SK-N-SH treated with all-trans-retinoic acid at 6 μM for 48 hours (cell line): ENCODE measurements around the gene ZNF470.

Experiments used
- ATAC-seq: fragments of 200-7000 bp; cut with Tn5 transposase; 3 replicates; pipeline ENCODE4 v1.9.1; 2020; ENCODE audit warnings: mild to moderate bottlenecking, moderate library complexity
- ARNTL ChIP-seq: fragments of 450-650 bp; formaldehyde crosslinking; IDR thresholded peaks from 2 replicates; pipeline ENCODE4 v1.5.0; 2020; ENCODE audit warnings: low read depth, mild to moderate bottlenecking, moderate library complexity, borderline replicate concordance
- BACH2 ChIP-seq: fragments of 250-450 bp; sonication (Bioruptor Pico); IDR thresholded peaks from 2 replicates; pipeline ENCODE4 v1.9.0; 2021; ENCODE audit warnings: mild to moderate bottlenecking, borderline replicate concordance
- CREB5 ChIP-seq: fragments of 250-450 bp; sonication (Bioruptor Pico); IDR thresholded peaks from 2 replicates; pipeline ENCODE4 v1.5.1; 2020; ENCODE audit warnings: low read depth, mild to moderate bottlenecking, moderate library complexity
- CSDC2 ChIP-seq: fragments of 250-450 bp; sonication (Bioruptor Pico); IDR thresholded peaks from 2 replicates; pipeline ENCODE4 v1.5.0; 2020; ENCODE audit warnings: mild to moderate bottlenecking, moderate library complexity
- CSRNP3 ChIP-seq: fragments of 250-450 bp; sonication (Bioruptor Pico); IDR thresholded peaks from 2 replicates; pipeline ENCODE4 v1.5.1; 2021; ENCODE audit warnings: mild to moderate bottlenecking, moderate library complexity
- ESRRG ChIP-seq: fragments of 250-450 bp; sonication (Bioruptor Pico); IDR thresholded peaks from 2 replicates; pipeline ENCODE4 v1.6.1; 2021; ENCODE audit warnings: mild to moderate bottlenecking
- GLIS3 ChIP-seq: fragments of 250-450 bp; sonication (Bioruptor Pico); IDR thresholded peaks from 2 replicates; pipeline ENCODE4 v1.5.0; 2020; ENCODE audit warnings: mild to moderate bottlenecking, moderate library complexity
- ISL1 ChIP-seq: fragments of 250-450 bp; sonication (Bioruptor Pico); IDR thresholded peaks from 2 replicates; pipeline ENCODE4 v2.1.2; 2022; ENCODE audit warnings: mild to moderate bottlenecking, moderate library complexity
- OSR1 ChIP-seq: fragments of 250-450 bp; sonication (Bioruptor Pico); IDR thresholded peaks from 2 replicates; pipeline ENCODE4 v1.8.0; 2022; ENCODE audit warnings: moderate library complexity, mild to moderate bottlenecking, inconsistent platforms
- POU6F1 ChIP-seq: fragments of 250-450 bp; sonication (Bioruptor Pico); IDR thresholded peaks from 2 replicates; pipeline ENCODE4 v1.8.0; 2021; ENCODE audit warnings: low read depth, mild to moderate bottlenecking, moderate library complexity, borderline replicate concordance
- RARB ChIP-seq: fragments of 250-450 bp; sonication (Bioruptor Pico); IDR thresholded peaks from 2 replicates; pipeline ENCODE4 v1.8.0; 2021; ENCODE audit warnings: mild to moderate bottlenecking, moderate library complexity
- SNAI2 ChIP-seq: fragments of 250-450 bp; sonication (Bioruptor Pico); IDR thresholded peaks from 2 replicates; pipeline ENCODE4 v1.5.0; 2020; ENCODE audit warnings: mild to moderate bottlenecking, moderate library complexity
- TCF4 ChIP-seq: fragments of 250-450 bp; sonication (Bioruptor Pico); IDR thresholded peaks from 2 replicates; pipeline ENCODE4 v1.8.0; 2021; ENCODE audit warnings: mild to moderate bottlenecking, moderate library complexity, borderline replicate concordance
- TOX ChIP-seq: fragments of 250-450 bp; sonication (Bioruptor Pico); IDR thresholded peaks from 2 replicates; pipeline ENCODE4 v1.8.0; 2021; ENCODE audit warnings: mild to moderate bottlenecking, moderate library complexity, borderline replicate concordance
- TSHZ2 ChIP-seq: fragments of 250-450 bp; sonication (Bioruptor Pico); IDR thresholded peaks from 2 replicates; pipeline ENCODE4 v1.5.0; 2020; ENCODE audit warnings: mild to moderate bottlenecking, moderate library complexity
- ZC3H10 ChIP-seq: fragments of 250-450 bp; sonication (Bioruptor Pico); IDR thresholded peaks from 2 replicates; pipeline ENCODE4 v1.5.1; 2021; ENCODE audit warnings: mild to moderate bottlenecking, moderate library complexity
- ZFP30 ChIP-seq: fragments of 450-650 bp; formaldehyde crosslinking; IDR thresholded peaks from 2 replicates; pipeline ENCODE4 v1.5.0; 2022; ENCODE audit warnings: mild to moderate bottlenecking, moderate library complexity
- ZNF565 ChIP-seq: fragments of 450-650 bp; formaldehyde crosslinking; conservative IDR thresholded peaks from 2 replicates; pipeline ENCODE4 v1.5.0; 2020; ENCODE audit warnings: low read depth, mild to moderate bottlenecking, moderate library complexity
- ZNF70 ChIP-seq: fragments of 450-650 bp; formaldehyde crosslinking; IDR thresholded peaks from 2 replicates; pipeline ENCODE4 v1.5.0; 2020; ENCODE audit warnings: mild to moderate bottlenecking, moderate library complexity
- ZNF8 ChIP-seq: fragments of 450-650 bp; formaldehyde crosslinking; IDR thresholded peaks from 2 replicates; pipeline ENCODE4 v1.5.0; 2020; ENCODE audit warnings: mild to moderate bottlenecking, moderate library complexity

The ZNF470 gene

GRCh38 chr19:56608274-56608964 lies 41.2 kb downstream of the ZNF470 start:
- ATAC-seq: no peak

GRCh38 chr19:56611288-56611687 lies 44.0 kb downstream of the ZNF470 start:
- no peak for ATAC-seq
- TF ChIP-seq ARNTL (no peak), POU6F1 (CRISPR knock-in tag) (no peak), CSRNP3 (no peak), ZFP30 (CRISPR knock-in tag) (no peak)

More at GRCh38 chr19:56608274-56608964, 41.2 kb downstream of the ZNF470 start:
- TF ChIP-seq ARNTL (no peak), ISL1 (CRISPR knock-in tag) (no peak), ZNF565 (CRISPR knock-in tag) (no peak), BACH2 (no peak), ESRRG (CRISPR knock-in tag) (no peak), ZC3H10 (CRISPR knock-in tag) (no peak), ZFP30 (CRISPR knock-in tag) (no peak)

- no peak for ATAC-seq
- TF ChIP-seq CREB5 (CRISPR knock-in tag): no peak
- TF ChIP-seq TOX (CRISPR knock-in tag): no peak
- no peak for TF ChIP-seq GLIS3 (CRISPR knock-in tag)
- TF ChIP-seq TCF4: no peak
- no peak for TF ChIP-seq POU6F1 (CRISPR knock-in tag)
- no peak for TF ChIP-seq TSHZ2 (CRISPR knock-in tag)
- TF ChIP-seq ISL1 (CRISPR knock-in tag): no peak
- no peak for TF ChIP-seq BACH2
- TF ChIP-seq SNAI2 (CRISPR knock-in tag): no peak
- TF ChIP-seq ZNF8 (CRISPR knock-in tag): no peak
- TF ChIP-seq ZNF565 (CRISPR knock-in tag): no peak
- no peak for TF ChIP-seq CSRNP3
- TF ChIP-seq ARNTL: no peak
- no peak for TF ChIP-seq RARB (CRISPR knock-in tag)
- TF ChIP-seq ZC3H10 (CRISPR knock-in tag): no peak
- no peak for TF ChIP-seq ZNF70
- TF ChIP-seq CSDC2 (CRISPR knock-in tag): no peak
- no peak for TF ChIP-seq OSR1
- TF ChIP-seq ESRRG (CRISPR knock-in tag): no peak
- TF ChIP-seq, all 23 proteins: peak for 0
Measured at GRCh38 chr19:56612737-56613136, 45.5 kb downstream of the ZNF470 start.
